Measurements from ENCODE around the gene SKAP2. TPM values are rescaled to one million over a fixed set of nuclear protein-coding genes. Genes with fewer than 3 reads are reported as not detected.

Gene SKAP2
- total RNA-seq, 1 donor from 2014 or later = 25.5 TPM

- Mint-ChIP-seq H3K4me3 (no peak overlapping the region), H3K27me3 (no peaks in the 10 kb centered on the region), H3K36me3 (no peaks in the 10 kb centered on the region), H3K4me1 (ENCODE audit: unreplicated experiment) (peaks cover 11% of the 10 kb centered on the region), H3K27ac (no peak overlapping the region), H3K9me3 (no peaks in the 10 kb centered on the region)
- no peak for TF ChIP-seq CTCF (conservative IDR thresholded peaks at IDR 0.05)
- no peak for DNase-seq (ENCODE audit: extremely low spot score, unreplicated experiment)
These were observed 195.6 kb downstream of the SKAP2 start for GRCh38 chr7:26668821-26669220.

GRCh38 chr7:26667514-26668133, 196.8 kb downstream of the SKAP2 start:
- TF ChIP-seq CTCF (conservative IDR thresholded peaks at IDR 0.05) = peak; percentile 93
- no peaks in the 10 kb centered on the region for H3K36me3 Mint-ChIP-seq

GRCh38 chr7:26664735-26665416, 199.5 kb downstream of the SKAP2 start:
- H3K27me3 Mint-ChIP-seq = no peaks in the 10 kb centered on the region
- TF ChIP-seq CTCF (conservative IDR thresholded peaks at IDR 0.05) = no peak
- peaks cover 11% of the 10 kb centered on the region for H3K4me1 Mint-ChIP-seq (ENCODE audit: unreplicated experiment)
- DNase-seq (ENCODE audit: extremely low spot score, unreplicated experiment) = no peak
- H3K36me3 Mint-ChIP-seq = no peaks in the 10 kb centered on the region
- H3K9me3 Mint-ChIP-seq = no peaks in the 10 kb centered on the region
- peak overlapping the region; percentile 42 for H3K4me3 Mint-ChIP-seq
- peak overlapping the region; percentile 52 for H3K27ac Mint-ChIP-seq

More at GRCh38 chr7:26667514-26668133, 196.8 kb downstream of the SKAP2 start:
- peak; percentile 72 for DNase-seq (ENCODE audit: extremely low spot score, unreplicated experiment)
- Mint-ChIP-seq H3K9me3 (no peaks in the 10 kb centered on the region), H3K4me1 (ENCODE audit: unreplicated experiment) (peaks cover 11% of the 10 kb centered on the region), H3K27me3 (no peaks in the 10 kb centered on the region), H3K4me3 (no peak overlapping the region), H3K27ac (peak overlapping the region; percentile 24)

GRCh38 chr7:26664274-26664673, 200.1 kb downstream of the SKAP2 start:
- DNase-seq (ENCODE audit: extremely low spot score, unreplicated experiment) = no peak
- H3K4me3 Mint-ChIP-seq = no peak overlapping the region
- peaks cover 11% of the 10 kb centered on the region for H3K4me1 Mint-ChIP-seq (ENCODE audit: unreplicated experiment)
- no peaks in the 10 kb centered on the region for H3K27me3 Mint-ChIP-seq
- no peak for TF ChIP-seq CTCF (conservative IDR thresholded peaks at IDR 0.05)
- H3K9me3 Mint-ChIP-seq = no peaks in the 10 kb centered on the region
- peak overlapping the region; percentile 52 for H3K27ac Mint-ChIP-seq
- no peaks in the 10 kb centered on the region for H3K36me3 Mint-ChIP-seq

- Mint-ChIP-seq H3K4me1 (ENCODE audit: unreplicated experiment) (peaks cover 15% of the 10 kb centered on the region), H3K36me3 (no peaks in the 10 kb centered on the region), H3K4me3 (no peak overlapping the region), H3K9me3 (no peaks in the 10 kb centered on the region), H3K27ac (no peak overlapping the region), H3K27me3 (no peaks in the 10 kb centered on the region)
- DNase-seq (ENCODE audit: extremely low spot score, unreplicated experiment) = no peak
- no peak for TF ChIP-seq CTCF (conservative IDR thresholded peaks at IDR 0.05)
These were observed 200.5 kb downstream of the SKAP2 start for GRCh38 chr7:26663874-26664273.

All from type B pancreatic cell (in vitro differentiated cells).